ENCODE data around the gene FKBP9. TPM values are rescaled to one million over a fixed set of nuclear protein-coding genes. Genes with fewer than 3 reads are reported as not detected.

FKBP9 gene
- polyA plus RNA-seq, 1 donor from 2014 or later, result 2.8 TPM

DNA sequence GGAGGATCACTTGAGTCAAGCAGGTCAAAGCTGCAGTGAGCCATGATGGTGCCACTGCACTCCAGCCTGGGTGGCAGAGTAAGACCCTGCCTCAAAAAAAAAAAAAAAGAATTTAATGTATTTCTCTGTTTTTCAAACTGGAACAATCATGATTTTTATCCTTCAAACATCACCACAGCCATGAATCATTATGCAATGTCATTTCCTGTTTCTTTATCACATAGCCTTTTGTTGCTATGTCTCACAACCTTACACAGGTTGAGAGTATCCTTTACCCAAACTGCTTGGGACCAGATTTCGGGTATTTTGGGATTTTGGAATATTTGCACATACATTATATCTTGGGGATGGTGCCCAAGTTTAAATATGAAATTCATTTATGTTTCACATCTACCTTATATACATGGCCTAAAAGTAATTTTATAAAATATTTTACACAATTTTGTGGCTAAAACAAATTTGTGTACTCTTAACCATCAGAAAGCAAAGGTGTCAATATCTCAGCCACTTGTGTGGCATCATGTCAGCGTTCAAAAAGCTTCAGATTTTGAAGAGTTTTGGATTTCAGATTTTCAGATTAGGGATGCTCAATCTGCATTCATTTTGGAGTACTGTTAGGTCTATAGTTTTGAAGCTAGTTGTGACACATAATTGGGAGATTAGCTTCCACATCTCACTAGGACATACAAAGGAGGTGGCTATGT, 97.2 kb downstream of the FKBP9 start:
- no peak for TF ChIP-seq EP300 (conservative IDR thresholded peaks at IDR 0.05; ENCODE audit: poor library complexity, severe bottlenecking)
- no peak for TF ChIP-seq POLR2AphosphoS5 (IDR thresholded peaks at IDR 0.05)
- TF ChIP-seq TAF1 (IDR thresholded peaks at IDR 0.05; ENCODE audit: low read depth), result no peak
- no peak for TF ChIP-seq RAD21 (conservative IDR thresholded peaks at IDR 0.05)
- TF ChIP-seq, protein P1, sequence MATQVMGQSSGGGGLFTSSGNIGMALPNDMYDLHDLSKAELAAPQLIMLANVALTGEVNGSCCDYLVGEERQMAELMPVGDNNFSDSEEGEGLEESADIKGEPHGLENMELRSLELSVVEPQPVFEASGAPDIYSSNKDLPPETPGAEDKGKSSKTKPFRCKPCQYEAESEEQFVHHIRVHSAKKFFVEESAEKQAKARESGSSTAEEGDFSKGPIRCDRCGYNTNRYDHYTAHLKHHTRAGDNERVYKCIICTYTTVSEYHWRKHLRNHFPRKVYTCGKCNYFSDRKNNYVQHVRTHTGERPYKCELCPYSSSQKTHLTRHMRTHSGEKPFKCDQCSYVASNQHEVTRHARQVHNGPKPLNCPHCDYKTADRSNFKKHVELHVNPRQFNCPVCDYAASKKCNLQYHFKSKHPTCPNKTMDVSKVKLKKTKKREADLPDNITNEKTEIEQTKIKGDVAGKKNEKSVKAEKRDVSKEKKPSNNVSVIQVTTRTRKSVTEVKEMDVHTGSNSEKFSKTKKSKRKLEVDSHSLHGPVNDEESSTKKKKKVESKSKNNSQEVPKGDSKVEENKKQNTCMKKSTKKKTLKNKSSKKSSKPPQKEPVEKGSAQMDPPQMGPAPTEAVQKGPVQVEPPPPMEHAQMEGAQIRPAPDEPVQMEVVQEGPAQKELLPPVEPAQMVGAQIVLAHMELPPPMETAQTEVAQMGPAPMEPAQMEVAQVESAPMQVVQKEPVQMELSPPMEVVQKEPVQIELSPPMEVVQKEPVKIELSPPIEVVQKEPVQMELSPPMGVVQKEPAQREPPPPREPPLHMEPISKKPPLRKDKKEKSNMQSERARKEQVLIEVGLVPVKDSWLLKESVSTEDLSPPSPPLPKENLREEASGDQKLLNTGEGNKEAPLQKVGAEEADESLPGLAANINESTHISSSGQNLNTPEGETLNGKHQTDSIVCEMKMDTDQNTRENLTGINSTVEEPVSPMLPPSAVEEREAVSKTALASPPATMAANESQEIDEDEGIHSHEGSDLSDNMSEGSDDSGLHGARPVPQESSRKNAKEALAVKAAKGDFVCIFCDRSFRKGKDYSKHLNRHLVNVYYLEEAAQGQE (IDR thresholded peaks at IDR 0.05; ENCODE audit: borderline replicate concordance), result no peak
- TF ChIP-seq, protein P2, sequence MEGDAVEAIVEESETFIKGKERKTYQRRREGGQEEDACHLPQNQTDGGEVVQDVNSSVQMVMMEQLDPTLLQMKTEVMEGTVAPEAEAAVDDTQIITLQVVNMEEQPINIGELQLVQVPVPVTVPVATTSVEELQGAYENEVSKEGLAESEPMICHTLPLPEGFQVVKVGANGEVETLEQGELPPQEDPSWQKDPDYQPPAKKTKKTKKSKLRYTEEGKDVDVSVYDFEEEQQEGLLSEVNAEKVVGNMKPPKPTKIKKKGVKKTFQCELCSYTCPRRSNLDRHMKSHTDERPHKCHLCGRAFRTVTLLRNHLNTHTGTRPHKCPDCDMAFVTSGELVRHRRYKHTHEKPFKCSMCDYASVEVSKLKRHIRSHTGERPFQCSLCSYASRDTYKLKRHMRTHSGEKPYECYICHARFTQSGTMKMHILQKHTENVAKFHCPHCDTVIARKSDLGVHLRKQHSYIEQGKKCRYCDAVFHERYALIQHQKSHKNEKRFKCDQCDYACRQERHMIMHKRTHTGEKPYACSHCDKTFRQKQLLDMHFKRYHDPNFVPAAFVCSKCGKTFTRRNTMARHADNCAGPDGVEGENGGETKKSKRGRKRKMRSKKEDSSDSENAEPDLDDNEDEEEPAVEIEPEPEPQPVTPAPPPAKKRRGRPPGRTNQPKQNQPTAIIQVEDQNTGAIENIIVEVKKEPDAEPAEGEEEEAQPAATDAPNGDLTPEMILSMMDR (IDR thresholded peaks at IDR 0.05; ENCODE audit: poor library complexity, severe bottlenecking), result no peak
- TF ChIP-seq EZH2 (IDR thresholded peaks at IDR 0.05; ENCODE audit: borderline replicate concordance, insufficient read depth, low read length, poor library complexity, severe bottlenecking), result no peak
- TF ChIP-seq MXI1 (conservative IDR thresholded peaks at IDR 0.05; ENCODE audit: poor library complexity, severe bottlenecking), result no peak
- no peak for TF ChIP-seq SMC3 (conservative IDR thresholded peaks at IDR 0.05; ENCODE audit: poor library complexity)
- Histone ChIP-seq H3K36me3 (ENCODE audit: insufficient read depth, low read length) (no peaks in the 10 kb centered on the region), H4K20me1 (ENCODE audit: insufficient read depth) (no peaks in the 10 kb centered on the region), H3K4me3 (ENCODE audit: low read length) (no peak overlapping the region), H3K27me3 (ENCODE audit: insufficient read depth, low read depth, low read length) (no peaks in the 10 kb centered on the region), H3K79me2 (replicated peaks; ENCODE audit: insufficient read depth, low read length) (peaks cover 73% of the 10 kb centered on the region), H2AFZ (ENCODE audit: low read depth, low read length) (no peak overlapping the region), H3K9me3 (ENCODE audit: low read length) (no peaks in the 10 kb centered on the region), H3F3A (ENCODE audit: insufficient read depth, low read length, poor library complexity, severe bottlenecking) (no peaks in the 10 kb centered on the region), H3K4me2 (ENCODE audit: low read length) (no peak overlapping the region), H3K27ac (ENCODE audit: low read length) (no peak overlapping the region), H3K9me2 (ENCODE audit: insufficient read depth, low read length) (no peaks in the 10 kb centered on the region), H3K9ac (ENCODE audit: low read length) (no peak overlapping the region)

DNA sequence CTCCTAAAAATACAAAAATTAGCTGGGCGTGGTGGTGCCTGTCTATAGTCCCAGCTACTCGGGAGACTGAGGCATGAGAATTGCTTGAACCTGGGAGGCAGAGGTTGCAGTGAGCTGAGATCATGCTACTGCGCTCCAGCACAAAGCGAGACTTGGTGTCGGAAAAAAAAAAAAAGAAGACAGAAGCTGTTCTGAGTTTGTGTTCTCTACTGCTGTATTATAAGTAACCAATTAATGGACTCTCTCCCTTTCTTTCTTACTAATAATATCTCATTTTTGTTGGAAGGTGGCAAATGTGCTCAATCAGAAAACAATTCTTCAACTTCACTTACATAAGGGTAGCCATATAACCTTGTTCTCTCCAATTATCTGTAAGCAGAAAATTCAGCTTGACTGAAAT, 97.9 kb downstream of the FKBP9 start:
- H3K9ac ChIP-seq (ENCODE audit: low read length), result no peak overlapping the region
- no peaks in the 10 kb centered on the region for H3F3A ChIP-seq (ENCODE audit: insufficient read depth, low read length, poor library complexity, severe bottlenecking)
- peaks cover 4% of the 10 kb centered on the region for H3K36me3 ChIP-seq (ENCODE audit: insufficient read depth, low read length)
- H3K9me2 ChIP-seq (ENCODE audit: insufficient read depth, low read length), result no peaks in the 10 kb centered on the region
- no peak overlapping the region for H3K4me2 ChIP-seq (ENCODE audit: low read length)
- H3K27me3 ChIP-seq (ENCODE audit: insufficient read depth, low read depth, low read length), result no peaks in the 10 kb centered on the region
- TF ChIP-seq EP300 (conservative IDR thresholded peaks at IDR 0.05; ENCODE audit: poor library complexity, severe bottlenecking) (no peak), EZH2 (IDR thresholded peaks at IDR 0.05; ENCODE audit: borderline replicate concordance, insufficient read depth, low read length, poor library complexity, severe bottlenecking) (no peak), POLR2AphosphoS5 (IDR thresholded peaks at IDR 0.05) (no peak), MXI1 (conservative IDR thresholded peaks at IDR 0.05; ENCODE audit: poor library complexity, severe bottlenecking) (no peak), RAD21 (conservative IDR thresholded peaks at IDR 0.05) (no peak), SMC3 (conservative IDR thresholded peaks at IDR 0.05; ENCODE audit: poor library complexity) (no peak)
- TF ChIP-seq, protein P1 (IDR thresholded peaks at IDR 0.05; ENCODE audit: borderline replicate concordance), result no peak
- TF ChIP-seq, protein P2 (IDR thresholded peaks at IDR 0.05; ENCODE audit: poor library complexity, severe bottlenecking), result no peak
- H3K27ac ChIP-seq (ENCODE audit: low read length), result no peak overlapping the region
- H3K79me2 ChIP-seq (replicated peaks; ENCODE audit: insufficient read depth, low read length), result peaks cover 77% of the 10 kb centered on the region
- H4K20me1 ChIP-seq (ENCODE audit: insufficient read depth), result no peaks in the 10 kb centered on the region
- no peak overlapping the region for H2AFZ ChIP-seq (ENCODE audit: low read depth, low read length)
- no peak overlapping the region for H3K4me3 ChIP-seq (ENCODE audit: low read length)
- no peaks in the 10 kb centered on the region for H3K9me3 ChIP-seq (ENCODE audit: low read length)

Measured in neural cell (in vitro differentiated cells).